Adrenal gland (tissue), 12 donors: Measurements from ENCODE around the gene CLEC3B. TPM values are rescaled to one million over a fixed set of nuclear protein-coding genes. Genes with fewer than 3 reads are reported as not detected.
A peak's percentile ranks its signal among the peaks of the same experiment; 100 is the strongest.

ENCODE experiments used
- DNase-seq, 7 donors: peaks; one replicate each; pipeline ENCODE4 v3.0.0-alpha.2; 2019 to 2020
- H3K27ac ChIP-seq, 5 donors: fragments of 200-600 bp; sonication (generic) in 4 of 5; 1 replicate in 3 of 5; 2 replicates in 2 of 5; pipeline versions ENCODE4 v1.5.1 to v1.8.0; 2016 to 2020; ENCODE audit warnings: mild to moderate bottlenecking in 1 of 5
- H3K27me3 ChIP-seq: fragments of 200-600 bp; 2 replicates; pipeline ENCODE4 v1.8.0; 2021
- H3K36me3 ChIP-seq, 2 donors: fragments of 200-600 bp; replicated peaks in 1 of 2; 1 replicate in 1 of 2; 2 replicates in 1 of 2; pipeline versions ENCODE4 v1.5.1 to v1.8.0; 2018 to 2022
- H3K4me1 ChIP-seq, 2 donors: fragments of 200-600 bp; replicated peaks in 1 of 2; 1 replicate in 1 of 2; 2 replicates in 1 of 2; pipeline versions ENCODE4 v1.5.1 to v1.8.0; 2018 to 2021
- H3K4me3 ChIP-seq, 4 donors: fragments of 200-600 bp; sonication (generic) in 3 of 4; one replicate each; pipeline ENCODE4 v1.5.1; 2016 to 2018
- H3K9me3 ChIP-seq, 3 donors: fragments of 200-600 bp; sonication (generic) in 1 of 3; replicated peaks in 1 of 3; 1 replicate in 2 of 3; 2 replicates in 1 of 3; pipeline versions ENCODE4 v1.5.1 to v1.8.0; 2016 to 2021
- CTCF ChIP-seq, 6 experiments: fragments of 450-650 bp in 4 of 6; fragments of 200-600 bp in 2 of 6; sonication (generic) in 1 of 6; IDR thresholded peaks; 1 replicate in 5 of 6; 2 replicates in 1 of 6; pipeline versions ENCODE4 v1.5.1 to v1.8.0; 2016 to 2021; ENCODE audit warnings: antibody characterized with exemption in 6 of 6, mild to moderate bottlenecking in 2 of 6, moderate library complexity in 1 of 6
- POLR2A ChIP-seq, 2 donors: fragments of 450-650 bp; IDR thresholded peaks; one replicate each; pipeline ENCODE4 v1.6.1; 2017; ENCODE audit warnings: antibody characterized with exemption in 2 of 2, mild to moderate bottlenecking in 2 of 2, moderate library complexity in 1 of 2
- WGBS, 4 donors: extraction: QIAGEN DNeasy Blood & Tissue Kit in 2 of 4; methylation state at CpG; one replicate each; pipeline versions ENCODE4 v1.1.5 to v1.1.7; 2013 to 2017; 5-methylcytosine and 5-hydroxymethylcytosine counted together
- intact Hi-C, 2 donors: fragments of 100-400 bp; cut with DNase I; formaldehyde crosslinking; loops; one replicate each; pipeline versions ENCODE4 v1.14.1 to v1.15.0; 2022 to 2023
- polyA plus RNA-seq, 3 donors: library from polyadenylated mRNA; stranded (reverse); fragments of 200-250 nt in 2 of 3; fragments of 350-450 nt in 1 of 3; fragmentation: Illumina TruSeq in 1 of 3; extraction: RNeasy Lipid Tissue Mini Kit (QIAGEN cat#74804) in 1 of 3; gene quantifications; one replicate each; pipeline ENCODE4 v1.2.3, GENCODE V29; 2013 to 2014
- total RNA-seq, 9 donors: library from RNA; depleted of rRNA in 4 of 9; stranded (reverse); fragments of >200 nt in 4 of 9; fragments of 120-200 nt in 1 of 9; fragmentation: NEBNext Ultra II Directional in 1 of 9; extraction: Animal tissue kit (Norgen Biotek cat#: 25700) in 1 of 9; gene quantifications; one replicate each; pipeline versions ENCODE4 v1.1.0 to v1.2.4, GENCODE V29; 2013 to 2023
- donor health status: healthy with polysubstance abuse.
- donor health status: Bipolar disorder and iron deficiency.
- donor health status: DM: yes; HTN: yes; CAD: no.
- donor health status: DM: no; HTN: no; CAD: no.
- donor health status: DM: no; HTN: no; CAD: no.
- donor health status: DM: yes; HTN: yes; CAD: no.

Gene CLEC3B
- total and polyA plus RNA-seq, 12 donors: 5.1 to 251 (median 73.1) TPM

- no peak for DNase-seq
- Histone ChIP-seq H3K4me1 (peaks cover 0 to 18% of the 10 kb centered on the region in 2 donors), H3K4me3 (no peak overlapping the region), H3K9me3 (no peaks in the 10 kb centered on the region), H3K27ac (no peak overlapping the region), H3K36me3 (no peaks in the 10 kb centered on the region), H3K27me3 (no peaks in the 10 kb centered on the region)
- 74 to 91% (median 82%) methylated on average over 8 of the region's 8 CpGs for WGBS, 4 donors
- intact Hi-C loops: loop anchor here in 1 of 2 donors (10.0 kb wide), 1 partner anchor 46 kb away; the partner anchor contains the start of genes EXOSC7 and ZDHHC3
- no peak for TF ChIP-seq CTCF (IDR thresholded peaks at IDR 0.05)
- TF ChIP-seq POLR2A (IDR thresholded peaks at IDR 0.05): no peak
Observed at GRCh38 chr3:45020534-45020933, 5.6 kb upstream of the CLEC3B start.

GRCh38 chr3:45021524-45022297 lies 4.4 kb upstream of the CLEC3B start:
- no peaks in the 10 kb centered on the region for H3K9me3 ChIP-seq
- intact Hi-C loops: loop anchor here in 1 of 2 donors (10.0 kb wide), 1 partner anchor 47 kb away; the partner anchor contains the start of genes EXOSC7 and ZDHHC3
- peak in 1 of 7 donors; percentile 44 for DNase-seq
- peaks cover 0 to 27% of the 10 kb centered on the region in 2 donors for H3K4me1 ChIP-seq
- H3K27me3 ChIP-seq: no peaks in the 10 kb centered on the region
- peak overlapping the region in 1 of 5 donors; percentile 47 for H3K27ac ChIP-seq
- no peaks in the 10 kb centered on the region for H3K36me3 ChIP-seq
- TF ChIP-seq CTCF (IDR thresholded peaks at IDR 0.05) (no peak), POLR2A (IDR thresholded peaks at IDR 0.05) (no peak)
- H3K4me3 ChIP-seq: no peak overlapping the region
- WGBS, 4 donors: 65 to 79% (median 77%) methylated on average over 10 to 12 of the region's 12 CpGs

- WGBS, 4 donors: 66 to 76% (median 71%) methylated on average over 3 of the region's 3 CpGs
- Histone ChIP-seq H3K27me3 (no peaks in the 10 kb centered on the region), H3K9me3 (no peaks in the 10 kb centered on the region), H3K4me3 (no peak overlapping the region), H3K36me3 (no peaks in the 10 kb centered on the region), H3K27ac (no peak overlapping the region), H3K4me1 (peaks cover 0 to 32% of the 10 kb centered on the region in 2 donors)
- TF ChIP-seq CTCF (IDR thresholded peaks at IDR 0.05): no peak
- no peak for TF ChIP-seq POLR2A (IDR thresholded peaks at IDR 0.05)
- no peak for DNase-seq
- intact Hi-C loops: loop anchor here in 1 of 2 donors (10.0 kb wide), 1 partner anchor 49 kb away; the partner anchor contains the start of genes EXOSC7 and ZDHHC3
Observed at GRCh38 chr3:45023675-45024074, 2.4 kb upstream of the CLEC3B start.

- peak overlapping the region in 2 of 5 donors; percentile 46 to 81 for H3K27ac ChIP-seq
- TF ChIP-seq POLR2A (IDR thresholded peaks at IDR 0.05) (no peak), CTCF (IDR thresholded peaks at IDR 0.05) (no peak)
- no peak overlapping the region for H3K4me3 ChIP-seq
- no peaks in the 10 kb centered on the region for H3K36me3 ChIP-seq
- intact Hi-C loops: loop anchor here in 1 of 2 donors (10.0 kb wide), 1 partner anchor 50 kb away; the partner anchor contains the start of genes EXOSC7 and ZDHHC3
- DNase-seq: no peak
- H3K9me3 ChIP-seq: no peaks in the 10 kb centered on the region
- no peaks in the 10 kb centered on the region for H3K27me3 ChIP-seq
- 55 to 61% (median 57%) methylated on average over 6 of the region's 6 CpGs for WGBS, 4 donors
- H3K4me1 ChIP-seq: peaks cover 0 to 38% of the 10 kb centered on the region in 2 donors
Observed at GRCh38 chr3:45024542-45025255, 1.4 kb upstream of the CLEC3B start.
